NK-92 (cell line): ENCODE measurements around the gene HOXA10.

Experiments used
- DNase-seq: peaks from one replicate; lab custom pipeline; 2025; ENCODE audit not compliant: unreplicated experiment; lab: John Stamatoyannopoulos, UW

HOXA10 gene

GRCh38 chr7:27157702-27158431 is 16.3 kb downstream of the HOXA10 start:
- DNase-seq = no peak

- no peak for DNase-seq
Measured at GRCh38 chr7:27156916-27157701, 17.0 kb downstream of the HOXA10 start.

GRCh38 chr7:27156508-27156898 is 17.6 kb downstream of the HOXA10 start, which contains the start of gene HOXA7:
TSS of gene HOXA7 (minus strand) at chr7:27156675. CDS start at chr7:27156545, 130 bp downstream.
- no peak for DNase-seq

- DNase-seq = no peak
Measured at GRCh38 chr7:27155816-27156507, 18.2 kb downstream of the HOXA10 start.

GRCh38 chr7:27154901-27155815 is 19.0 kb downstream of the HOXA10 start:
- no peak for DNase-seq

GRCh38 chr7:27154369-27154768 is 19.8 kb downstream of the HOXA10 start:
- no peak for DNase-seq

GRCh38 chr7:27153526-27153925 is 20.6 kb downstream of the HOXA10 start:
- no peak for DNase-seq

GRCh38 chr7:27152816-27153442 is 21.2 kb downstream of the HOXA10 start:
- no peak for DNase-seq

- DNase-seq = no peak
Measured at GRCh38 chr7:27151931-27152815, 21.9 kb downstream of the HOXA10 start, which contains the start of gene HOXA3. TSS of gene HOXA3 (minus strand) at chr7:27152583. CDS start at chr7:27110640, 41,943 bp downstream.

- no peak for DNase-seq
Measured at GRCh38 chr7:27151341-27151930, 22.7 kb downstream of the HOXA10 start.

GRCh38 chr7:27150568-27151340 is 23.4 kb downstream of the HOXA10 start:
- no peak for DNase-seq

GRCh38 chr7:27149842-27150567 is 24.1 kb downstream of the HOXA10 start:
- DNase-seq = no peak

GRCh38 chr7:27148756-27149641 is 25.1 kb downstream of the HOXA10 start:
- DNase-seq = no peak

GRCh38 chr7:27148031-27148755 is 25.9 kb downstream of the HOXA10 start:
- DNase-seq = no peak

GRCh38 chr7:27147199-27148030 is 26.7 kb downstream of the HOXA10 start, which contains the start of gene HOXA6:
TSS of gene HOXA6 (minus strand) at chr7:27147774. CDS start at chr7:27147749, 25 bp downstream.
- no peak for DNase-seq
